NCI-H1105 treated with DMSO at 0.1 percent for 48 hours (cell line): ENCODE results near the gene DOCK7.
"Not testable (repeated sequence)": the region's sequence is repeated elsewhere in the genome, so short reads cannot be mapped to it uniquely, and the experiment has no call there.

Experiments used
- DNase-seq: peaks from one replicate; lab custom pipeline; 2025; lab: John Stamatoyannopoulos, UW

Gene DOCK7

DNA sequence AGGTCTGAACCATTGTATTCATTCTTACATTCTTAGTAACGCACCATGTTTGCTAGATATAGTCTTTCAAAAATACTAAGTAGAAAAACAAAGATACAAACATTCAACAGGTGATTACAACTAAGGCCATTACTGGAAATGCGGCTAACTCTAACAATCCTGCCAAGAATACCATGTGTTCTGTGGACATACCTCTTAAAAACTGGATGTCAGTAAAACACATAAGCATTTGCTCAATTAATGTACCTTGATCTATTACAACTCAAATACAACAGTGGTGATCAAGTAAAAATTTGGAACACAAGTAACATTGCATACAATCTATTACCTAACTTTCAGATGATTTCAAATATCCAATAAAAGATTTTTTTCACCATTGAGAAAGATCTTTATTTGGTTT is 75.4 kb downstream of the DOCK7 start:
- DNase-seq = no peak

DNA sequence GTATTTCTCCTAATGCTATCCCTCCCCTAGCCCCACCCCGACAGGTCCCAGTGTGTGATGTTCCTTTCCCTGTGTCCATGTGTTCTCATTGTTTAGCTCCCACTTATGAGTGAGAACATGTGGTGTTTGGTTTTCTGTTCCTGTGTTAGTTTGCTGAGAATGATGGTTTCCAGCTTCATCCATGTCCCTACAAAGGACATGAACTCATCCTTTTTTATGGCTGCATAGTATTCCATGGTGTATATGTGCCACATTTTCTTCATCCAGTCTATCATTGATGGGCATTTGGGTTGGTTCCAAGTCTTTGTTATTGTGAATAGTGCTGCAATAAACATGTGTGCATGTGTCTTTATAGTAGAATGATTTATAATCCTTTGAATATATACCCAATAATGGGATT is 77.6 kb downstream of the DOCK7 start:
- not testable (repeated sequence) for DNase-seq

DNA sequence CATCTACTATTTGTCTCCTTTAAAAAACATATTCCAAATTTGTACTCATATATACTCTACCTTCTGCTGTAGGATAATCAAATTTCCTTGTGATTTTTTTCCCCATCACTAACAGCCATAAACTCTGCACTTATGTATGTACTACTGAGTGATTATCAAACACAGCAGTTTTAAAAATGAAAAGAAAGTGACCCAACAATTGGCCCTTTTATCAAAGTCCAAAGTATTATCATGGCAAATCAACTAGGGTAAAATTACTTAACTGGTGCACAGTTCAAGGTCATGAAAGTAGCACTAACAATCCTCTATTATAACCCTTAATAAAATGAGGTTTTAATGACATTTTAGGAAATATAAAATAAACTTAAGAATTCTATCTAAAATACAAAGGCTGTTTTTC is 79.3 kb downstream of the DOCK7 start:
- DNase-seq = no peak

DNA sequence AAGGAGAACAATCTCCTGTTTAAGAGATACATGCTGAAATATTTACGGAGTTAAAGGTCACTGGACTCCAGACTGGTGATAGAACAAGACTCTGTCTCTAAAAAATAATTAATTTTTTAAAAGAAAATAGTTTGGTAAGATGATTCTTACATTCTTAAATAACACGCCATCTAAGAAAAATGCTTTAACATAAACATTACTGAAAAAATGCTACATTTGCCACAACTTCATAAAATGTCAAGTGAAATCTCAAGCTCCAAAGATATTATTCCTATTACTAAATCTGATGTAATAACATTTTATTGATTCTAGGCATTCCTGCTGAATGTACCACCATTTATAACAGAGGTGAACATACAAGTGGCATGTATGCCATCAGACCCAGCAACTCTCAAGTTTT is 86.7 kb downstream of the DOCK7 start:
- no peak for DNase-seq

DNA sequence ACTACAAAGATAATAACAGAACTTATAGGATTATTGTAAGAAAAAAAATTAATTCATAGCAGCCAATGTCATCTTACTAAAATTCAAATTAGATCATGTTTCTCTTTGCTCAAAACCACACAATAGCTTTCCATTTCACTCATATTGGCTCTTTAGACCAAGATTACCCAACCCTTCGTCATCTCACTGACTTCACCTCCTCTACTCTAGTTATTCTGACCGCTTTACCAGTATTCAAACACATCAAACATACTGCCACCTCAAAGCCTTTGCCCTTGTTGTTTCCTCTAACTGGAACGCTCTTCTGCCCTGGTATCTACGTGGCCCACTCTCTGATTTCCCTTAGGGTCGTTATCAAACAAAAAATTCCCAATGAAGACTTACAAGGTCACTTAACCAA is 89.1 kb downstream of the DOCK7 start:
- DNase-seq = no peak

DNA sequence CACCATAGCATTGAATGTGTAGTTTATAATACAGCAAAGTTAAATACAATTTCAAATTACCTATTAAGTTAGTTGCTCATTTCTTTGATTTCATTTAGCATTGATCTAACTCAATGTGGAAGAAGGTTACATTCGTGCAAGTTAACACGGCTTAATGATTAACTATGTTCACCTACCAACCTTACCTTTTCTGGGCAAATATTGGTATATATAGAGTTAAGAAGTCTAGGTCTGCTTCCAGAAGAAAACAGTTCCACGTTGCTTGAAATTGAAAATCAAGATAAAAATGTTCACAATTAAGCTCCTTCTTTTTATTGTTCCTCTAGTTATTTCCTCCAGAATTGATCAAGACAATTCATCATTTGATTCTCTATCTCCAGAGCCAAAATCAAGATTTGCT is 90.9 kb downstream of the DOCK7 start, which contains the start of gene ANGPTL3:
ANGPTL3 (plus strand) TSS at position 240 of the 400 bp plus-strand sequence; CDS start at position 287, 47 bp downstream.
- DNase-seq = no peak

DNA sequence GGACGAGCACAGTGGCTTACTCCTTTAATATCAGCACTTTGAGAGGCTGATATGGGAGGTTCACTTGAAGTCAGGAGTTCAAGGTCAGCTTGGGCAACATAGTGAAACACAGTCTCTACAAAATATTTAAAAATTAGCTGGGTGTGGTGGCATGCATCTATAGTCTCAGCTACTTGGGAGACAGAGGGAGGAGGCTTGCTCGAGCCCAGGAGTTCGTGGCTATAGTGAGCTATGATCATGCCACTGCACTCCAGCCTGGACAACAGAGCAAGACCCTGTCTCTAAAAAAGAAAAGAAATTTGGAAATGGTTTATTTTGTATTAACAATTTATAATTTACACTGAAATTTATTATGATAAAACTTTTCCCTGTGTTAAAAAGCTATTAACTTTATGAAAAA is 92.5 kb downstream of the DOCK7 start:
- no peak for DNase-seq

DNA sequence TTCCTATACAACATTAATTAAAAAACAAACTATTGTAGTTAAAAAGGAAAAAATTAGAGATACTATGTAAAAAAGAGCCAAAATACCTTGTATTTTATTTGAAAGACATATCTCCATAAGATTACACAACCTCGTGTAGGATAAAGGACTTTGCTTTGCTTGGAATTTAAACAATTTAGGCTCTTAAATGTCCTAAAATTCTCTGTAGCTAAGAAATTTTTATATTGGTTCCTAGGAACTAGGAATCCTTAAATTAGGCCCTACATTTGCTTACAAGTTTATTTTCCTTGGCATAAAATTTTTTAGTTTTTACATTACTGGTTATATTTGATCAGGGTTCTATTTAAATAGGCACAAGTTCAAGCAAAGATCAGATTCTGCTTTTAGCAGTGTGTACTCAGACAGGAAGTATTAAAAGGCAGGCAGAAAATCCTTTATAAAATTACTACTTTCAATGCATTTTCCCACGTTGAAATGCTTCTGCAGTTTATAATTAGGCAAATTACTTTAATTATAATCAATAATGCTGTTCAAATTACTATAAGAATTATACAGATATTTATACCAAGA is 94.3 kb downstream of the DOCK7 start:
- no peak for DNase-seq

DNA sequence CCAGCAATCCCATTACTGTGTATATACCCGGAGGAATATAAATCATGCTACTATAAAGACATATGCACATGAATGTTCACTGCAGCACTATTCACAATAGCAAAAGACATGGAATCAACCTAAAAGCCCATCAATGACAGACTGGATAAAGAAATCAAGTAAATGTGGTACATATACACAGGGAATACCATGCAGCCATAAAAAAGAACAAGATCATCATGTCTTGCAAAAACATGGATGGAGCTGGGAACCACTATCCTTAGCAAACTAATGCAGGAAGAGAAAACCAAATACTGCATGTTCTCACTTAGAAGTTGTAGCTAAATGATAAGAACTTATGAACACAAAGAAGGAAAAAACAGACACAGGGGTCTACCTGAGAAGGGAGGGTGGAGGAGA is 97.2 kb downstream of the DOCK7 start:
- no peak for DNase-seq

DNA sequence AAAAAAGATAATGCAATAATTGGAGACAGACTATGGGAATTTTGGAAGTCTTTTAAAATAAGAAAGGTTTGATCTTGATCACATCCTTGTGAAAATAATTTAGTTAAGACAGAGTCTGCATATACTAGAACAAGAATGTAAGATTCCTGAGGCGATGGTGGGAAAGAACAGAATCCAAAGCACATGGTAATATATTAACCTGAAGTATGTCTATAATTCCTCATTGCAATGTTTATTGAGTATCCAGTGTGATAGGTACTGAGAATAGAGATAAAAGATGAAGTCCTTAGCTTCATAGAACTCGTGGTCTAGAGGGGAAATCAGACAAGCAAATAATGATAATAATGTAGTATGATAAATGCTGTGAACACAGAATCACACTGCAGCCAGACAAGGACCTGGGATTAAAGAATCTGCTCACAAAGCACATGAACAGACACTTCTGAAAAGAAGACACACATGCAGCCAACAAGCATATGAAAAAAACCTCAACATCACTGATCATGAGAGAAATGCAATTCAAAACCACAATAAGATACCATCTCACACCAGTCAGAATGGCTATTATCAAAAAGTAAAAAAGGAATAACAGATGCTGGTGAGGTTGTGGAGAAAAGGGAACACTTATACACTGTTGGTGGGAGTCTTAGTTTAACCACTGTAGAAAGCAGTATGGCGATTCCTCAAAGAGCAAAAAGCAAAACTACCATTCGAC is 97.8 kb downstream of the DOCK7 start:
- no peak for DNase-seq

DNA sequence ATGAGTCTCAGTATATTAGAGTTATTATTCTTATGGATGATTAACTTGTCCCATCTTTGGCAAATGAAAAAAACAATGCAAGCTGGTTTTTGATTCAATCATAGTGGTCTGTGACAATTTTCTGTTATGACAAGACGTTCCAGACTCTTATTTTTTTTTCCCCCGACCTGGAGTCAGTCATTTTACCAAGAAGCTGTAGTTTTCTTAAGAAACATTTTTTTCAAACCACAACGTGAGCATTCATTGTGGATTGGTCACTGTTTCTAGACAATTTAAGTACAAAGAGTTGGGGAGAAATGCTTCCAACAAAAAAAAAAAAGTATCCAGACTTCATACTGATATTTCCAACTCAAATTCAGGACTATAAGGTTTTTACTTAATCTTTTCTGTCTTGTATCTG is 98.9 kb downstream of the DOCK7 start:
- no peak for DNase-seq

DNA sequence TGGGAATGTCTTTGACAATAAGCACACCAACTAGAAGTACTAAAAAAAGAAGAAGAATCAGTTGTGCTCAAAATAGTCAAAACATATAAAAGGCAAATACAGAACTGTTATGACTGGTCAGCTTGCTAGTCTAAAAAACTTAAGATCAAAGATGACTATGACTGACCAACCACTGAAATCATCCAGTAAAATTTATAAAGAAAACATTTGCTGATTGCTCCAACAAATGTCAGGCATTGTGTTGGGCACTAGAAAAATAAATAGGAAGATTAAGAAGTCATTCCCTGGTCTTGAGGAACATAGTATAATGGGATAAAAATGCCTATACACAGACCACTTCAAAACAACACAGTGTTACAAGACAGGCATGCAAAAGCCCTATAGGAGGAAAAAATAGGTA is 100.2 kb downstream of the DOCK7 start:
- no peak for DNase-seq

DNA sequence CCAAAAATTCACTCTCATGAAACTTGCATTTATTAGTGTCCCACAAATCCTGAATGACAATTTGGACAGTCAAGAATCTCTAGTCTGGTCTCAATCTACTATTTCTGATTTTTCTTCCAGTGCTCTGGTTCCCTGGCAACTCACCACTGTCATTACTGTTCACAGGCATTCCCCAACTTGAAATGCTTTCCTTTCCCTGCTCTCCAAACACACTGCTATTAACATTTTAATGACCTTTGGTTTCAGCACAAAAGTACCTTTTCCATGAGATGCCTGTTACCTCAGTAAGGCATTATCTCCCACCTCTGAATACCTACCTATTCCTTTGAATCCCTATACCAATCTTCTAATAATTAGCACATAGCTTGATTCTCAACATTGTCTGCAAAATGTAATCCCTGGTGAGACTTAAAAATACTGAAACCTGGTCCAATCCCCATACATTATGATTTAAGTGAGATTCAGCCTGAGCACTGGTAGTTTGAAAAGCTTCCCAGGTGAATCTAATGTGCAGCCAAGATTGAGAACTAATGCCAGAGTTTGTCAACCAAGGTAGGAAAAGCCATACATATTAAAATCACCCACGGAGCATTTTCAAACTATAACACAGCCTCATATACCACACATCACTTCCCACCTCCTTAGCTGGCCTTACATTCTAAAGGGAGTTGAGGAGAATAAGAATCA is 102.6 kb downstream of the DOCK7 start:
- no peak for DNase-seq

DNA sequence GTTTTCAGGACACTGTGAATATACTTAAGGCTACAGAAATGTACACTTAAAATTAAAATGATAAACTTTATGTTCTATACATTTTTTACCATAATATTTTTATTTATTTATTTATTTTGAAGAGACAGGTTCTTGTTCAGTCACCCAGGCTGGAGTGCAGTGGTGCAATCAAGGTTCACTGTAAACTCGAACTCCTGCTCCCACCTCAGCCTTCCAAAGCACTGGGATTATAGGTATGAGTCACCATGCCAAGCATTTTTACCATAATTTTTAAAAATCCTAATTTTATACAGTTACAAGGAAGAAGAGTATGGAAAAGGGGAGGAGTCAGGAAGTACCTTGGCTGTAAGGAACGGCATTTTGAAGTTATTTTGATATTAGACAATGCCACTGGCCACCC is 114.5 kb downstream of the DOCK7 start:
- DNase-seq = no peak

DNA sequence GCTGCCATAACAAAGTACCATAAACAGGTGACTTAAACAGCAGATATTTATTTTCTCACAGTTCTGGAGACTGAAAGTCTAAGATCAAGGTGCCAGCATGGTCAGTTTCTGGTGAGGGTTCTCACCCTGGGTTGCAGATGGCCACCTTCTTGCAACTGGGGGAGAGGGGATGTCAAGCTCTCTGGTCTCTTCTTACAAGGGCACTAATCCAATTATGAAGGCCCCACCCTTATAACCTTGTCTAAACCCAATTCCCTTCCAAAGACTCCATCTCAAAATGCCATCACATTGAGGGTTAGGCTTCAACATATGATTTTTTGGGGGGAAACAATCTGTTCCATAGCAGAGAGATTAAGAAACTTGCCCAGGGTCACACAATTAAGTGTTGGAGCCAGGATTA is 115.7 kb downstream of the DOCK7 start:
- DNase-seq = no peak

DNA sequence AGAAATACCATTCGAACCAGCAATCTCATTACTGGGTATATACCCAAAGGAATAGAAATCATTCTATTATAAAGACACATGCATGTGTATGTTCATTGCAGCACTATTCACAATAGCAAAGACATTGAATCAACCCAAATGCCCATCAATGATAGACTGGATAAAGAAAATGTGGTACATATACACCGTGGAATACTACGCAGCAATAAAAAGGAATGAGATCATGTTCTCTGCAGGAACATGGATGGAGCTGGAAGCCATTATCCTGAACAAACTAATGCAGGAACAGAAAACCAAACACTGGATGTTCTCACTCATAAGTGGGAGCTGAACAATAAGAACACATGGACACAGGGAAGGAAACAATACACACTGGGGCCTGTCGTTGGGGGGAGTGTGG is 116.7 kb downstream of the DOCK7 start:
- not testable (repeated sequence) for DNase-seq

DNA sequence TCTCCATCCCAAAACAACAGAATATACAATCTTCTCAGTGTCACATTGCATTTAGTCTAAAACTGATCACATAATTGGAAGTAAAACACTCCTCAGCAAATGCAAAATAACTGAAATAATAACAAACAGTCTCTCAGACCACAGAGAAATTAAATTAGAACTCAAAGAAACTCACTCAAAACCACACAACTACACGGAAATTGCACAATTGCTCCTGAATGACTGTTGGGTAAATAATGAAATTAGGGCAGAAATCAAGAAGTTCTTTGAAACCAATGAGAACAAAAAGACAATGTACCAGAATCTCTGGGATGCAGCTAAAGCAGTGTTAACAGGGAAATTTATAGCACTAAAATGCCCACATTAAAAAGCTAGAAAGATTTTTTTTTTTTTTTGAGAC is 120.3 kb downstream of the DOCK7 start:
- DNase-seq = not testable (repeated sequence)

DNA sequence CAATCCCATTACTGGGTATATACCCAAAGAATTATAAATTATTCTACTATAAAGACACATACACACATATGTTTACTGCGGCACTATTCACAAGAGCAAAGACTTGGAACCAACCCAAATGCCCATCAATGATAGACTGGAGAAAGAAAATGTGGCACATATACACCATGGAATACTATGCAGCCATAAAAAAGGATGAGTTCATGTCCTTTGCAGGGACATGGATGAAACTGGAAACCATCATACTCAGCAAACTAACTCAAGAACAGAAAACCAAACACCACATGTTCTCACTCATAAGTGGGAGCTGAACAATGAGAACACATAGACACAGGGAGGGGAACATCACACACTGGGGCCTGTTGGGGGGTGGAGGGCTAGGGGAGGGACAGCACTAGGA is 121.0 kb downstream of the DOCK7 start:
- not testable (repeated sequence) for DNase-seq

DNA sequence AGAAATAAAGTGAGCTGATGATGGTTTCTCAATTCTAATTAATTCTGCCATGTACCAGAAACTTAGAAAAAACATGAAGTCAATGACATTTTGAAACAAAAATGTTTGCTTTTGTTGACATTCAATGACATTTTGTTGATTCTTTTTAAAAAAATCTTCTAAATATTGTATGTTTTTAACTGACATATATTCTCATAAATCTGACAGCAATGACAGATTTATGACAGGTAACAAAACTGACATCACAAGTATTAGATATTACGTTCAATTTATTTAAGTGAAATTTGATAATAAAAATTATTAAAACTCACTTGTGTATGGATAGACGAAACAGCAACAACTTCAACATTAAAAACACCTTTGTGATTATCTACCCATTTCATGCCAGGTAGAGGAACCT is 126.9 kb downstream of the DOCK7 start:
- no peak for DNase-seq

DNA sequence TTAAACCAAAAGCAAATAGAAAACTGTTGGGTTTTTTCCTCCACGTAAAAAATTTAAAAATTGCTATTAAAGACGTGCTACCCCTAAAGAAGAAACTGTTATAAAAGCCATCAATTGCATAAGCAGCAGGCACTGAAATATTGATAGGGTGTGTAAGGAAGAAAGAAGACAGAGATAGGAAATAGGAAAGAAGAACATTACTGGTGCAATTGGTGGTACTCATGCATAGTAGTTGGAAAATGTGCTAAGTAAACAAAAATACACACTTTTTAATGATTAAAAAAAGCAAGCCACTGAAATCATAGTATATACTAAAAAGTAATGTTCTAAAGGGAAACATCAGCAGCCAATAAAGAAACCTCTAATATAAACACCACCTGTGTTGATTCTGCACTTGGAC is 143.6 kb downstream of the DOCK7 start:
- no peak for DNase-seq

DNA sequence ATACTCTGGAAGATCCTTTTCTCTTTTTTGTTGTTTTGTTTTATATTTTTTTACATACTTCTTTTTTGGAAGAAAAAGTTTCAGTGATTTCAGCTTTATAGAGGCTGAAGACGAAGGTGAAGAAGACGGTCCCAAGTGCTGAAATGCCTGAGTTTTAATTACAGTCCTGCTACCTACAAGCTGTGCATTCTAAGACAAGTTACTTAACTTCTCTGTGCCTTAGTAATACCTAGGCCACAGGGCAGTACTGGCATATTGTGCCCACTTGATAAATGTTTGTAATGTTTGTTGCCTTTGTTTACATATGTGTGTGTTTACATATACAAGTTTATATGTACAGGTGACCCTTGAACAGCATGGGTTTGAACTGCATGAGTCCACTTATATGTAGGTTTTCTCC is 147.1 kb downstream of the DOCK7 start:
- DNase-seq = no peak

DNA sequence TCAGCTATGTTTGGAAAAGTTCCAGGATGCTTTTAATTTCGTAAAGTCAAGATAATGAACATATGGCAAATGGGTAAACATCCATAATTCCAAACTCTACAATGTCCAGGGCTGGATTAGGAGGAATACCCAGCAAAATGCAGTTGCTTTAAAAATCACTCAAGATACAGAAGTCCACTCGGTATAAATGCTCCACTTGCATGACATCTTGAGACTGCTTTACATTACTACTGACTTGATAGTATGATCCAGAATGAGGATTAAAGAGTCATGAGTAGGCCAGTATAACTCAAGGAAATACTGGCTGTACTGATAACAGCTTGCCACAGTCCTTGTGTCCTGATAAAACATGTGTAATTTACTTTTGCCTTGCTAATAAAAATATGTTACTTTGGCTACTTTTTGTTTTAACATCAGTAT is 149.1 kb downstream of the DOCK7 start:
- no peak for DNase-seq

DNA sequence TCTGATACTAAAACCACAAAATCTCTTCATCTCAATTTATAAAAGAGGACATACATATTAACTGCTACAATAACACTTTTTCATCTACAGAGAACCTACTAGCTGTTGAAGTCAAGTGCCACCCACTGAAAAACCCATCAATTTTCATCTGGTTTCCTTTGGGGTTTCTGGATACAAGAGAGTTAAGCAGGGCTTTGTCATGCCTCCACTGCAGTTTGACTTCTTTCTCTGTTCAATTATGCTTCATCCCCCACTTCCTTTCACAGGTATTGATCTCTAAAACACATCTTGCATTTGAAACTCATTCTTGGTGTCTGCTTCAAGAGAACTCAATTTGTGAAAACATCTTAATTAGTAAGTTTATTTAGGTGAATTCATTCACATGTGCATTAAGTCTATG is 151.3 kb downstream of the DOCK7 start:
- no peak for DNase-seq
